H1 (cell line): Measurements from ENCODE around the gene ADAMTS4. TPM values are rescaled to one million over a fixed set of nuclear protein-coding genes. Genes with fewer than 3 reads are reported as not detected.

Experiments
- CTCF ChIA-PET: fragments of 300-600 bp; sonication (Branson Sonifier 250); formaldehyde crosslinking; loops from one replicate; lab custom pipeline; 2021; ENCODE audit not compliant: partially characterized antibody; lab: Charles Lee
- POLR2A ChIA-PET: fragments of 300-600 bp; sonication (Branson Sonifier 250); formaldehyde crosslinking; loops from one replicate; lab custom pipeline; 2021; ENCODE audit warnings: inconsistent platforms; ENCODE audit not compliant: partially characterized antibody; lab: Charles Lee
- DNase-seq, 2 experiments: peaks; one replicate each; pipeline versions ENCODE4 v3.0.0 to v3.0.0-alpha.2; 2010 to 2022; ENCODE audit warnings: low spot score in 2 of 2, low read depth in 1 of 2, mixed read lengths in 1 of 2
- FAIRE-seq: peaks from 2 replicates; lab custom pipeline; 2011; peaks lifted over from hg19 to GRCh38; lab: Jason Lieb, UNC
- H2AFZ ChIP-seq: 2 replicates; pipeline ENCODE4 v1.8.1; 2012; ENCODE audit warnings: low read length, inconsistent platforms
- H2AK5ac ChIP-seq: 2 replicates; pipeline ENCODE4 v1.6.1; 2013; ENCODE audit warnings: low read depth, low read length
- H2BK120ac ChIP-seq: replicated peaks from 2 replicates; pipeline ENCODE3; 2013; ENCODE audit warnings: low read depth, low read length, inconsistent platforms
- H2BK12ac ChIP-seq: 2 replicates; pipeline ENCODE4 v1.6.1; 2013; ENCODE audit warnings: low read depth, low read length
- H2BK15ac ChIP-seq: 2 replicates; pipeline ENCODE4 v1.6.1; 2013; ENCODE audit warnings: low read length
- H2BK20ac ChIP-seq: 2 replicates; pipeline ENCODE4 v1.6.1; 2013; ENCODE audit warnings: low read length
- H2BK5ac ChIP-seq: 2 replicates; pipeline ENCODE4 v1.6.1; 2013; ENCODE audit warnings: low read depth, low read length
- H3K14ac ChIP-seq: 2 replicates; pipeline ENCODE4 v1.6.1; 2013; ENCODE audit warnings: inconsistent platforms; ENCODE audit not compliant: insufficient read length
- H3K18ac ChIP-seq: 2 replicates; pipeline ENCODE4 v1.6.1; 2013; ENCODE audit warnings: low read length; ENCODE audit errors: extremely low read depth
- H3K23ac ChIP-seq: 2 replicates; pipeline ENCODE4 v1.6.1; 2013; ENCODE audit warnings: inconsistent platforms; ENCODE audit not compliant: insufficient read length
- H3K23me2 ChIP-seq: 2 replicates; pipeline ENCODE4 v1.6.1; 2013; ENCODE audit warnings: low read depth, low read length
- H3K27ac ChIP-seq: 2 replicates; pipeline ENCODE4 v1.6.1; 2011; ENCODE audit warnings: low read depth, low read length, inconsistent platforms
- H3K27me3 ChIP-seq, 4 experiments: replicated peaks in 1 of 4; 1 replicate in 1 of 4; 2 replicates in 3 of 4; pipeline versions ENCODE4 v1.6.1 to v1.8.1; 2011 to 2013; ENCODE audit warnings: low read length in 3 of 4, mild to moderate bottlenecking in 3 of 4, inconsistent platforms in 2 of 4, mixed read lengths in 2 of 4, moderate library complexity in 1 of 4; ENCODE audit not compliant: control insufficient read depth in 3 of 4, insufficient read depth in 3 of 4; ENCODE audit errors: extremely low read depth in 1 of 4
- H3K36me3 ChIP-seq, 4 experiments: 2 replicates each; pipeline versions ENCODE4 v1.6.1 to v1.8.1; 2011 to 2013; ENCODE audit warnings: mild to moderate bottlenecking in 4 of 4, low read length in 3 of 4, moderate library complexity in 2 of 4, control low read depth in 1 of 4, inconsistent platforms in 1 of 4; ENCODE audit not compliant: insufficient read depth in 4 of 4, control insufficient read depth in 2 of 4
- H3K4ac ChIP-seq: replicated peaks from 2 replicates; pipeline ENCODE3; 2013; ENCODE audit warnings: low read length, low read depth, mixed read lengths, inconsistent platforms; ENCODE audit not compliant: insufficient read length
- H3K4me1 ChIP-seq, 4 experiments: replicated peaks in 1 of 4; 1 replicate in 1 of 4; 2 replicates in 3 of 4; pipeline versions ENCODE4 v1.6.1 to v1.8.1; 2011 to 2013; ENCODE audit warnings: low read length in 3 of 4, inconsistent platforms in 2 of 4, mixed read lengths in 1 of 4; ENCODE audit not compliant: insufficient read depth in 4 of 4, control insufficient read depth in 3 of 4
- H3K4me2 ChIP-seq, 2 experiments: 2 replicates each; pipeline versions ENCODE4 v1.6.1 to v1.8.1; 2011 to 2013; ENCODE audit warnings: low read depth in 2 of 2, low read length in 2 of 2, control low read depth in 1 of 2, inconsistent platforms in 1 of 2, mild to moderate bottlenecking in 1 of 2; ENCODE audit not compliant: insufficient read depth in 1 of 2
- H3K4me3 ChIP-seq, 4 experiments: fragments of 200-600, 300-600 bp in 1 of 4; sonication (generic), shearing (Covaris generic), sonication (Bioruptor Twin) in 1 of 4; 2 replicates each; pipeline versions ENCODE4 v1.5.1 to v1.8.1; 2011 to 2016; ENCODE audit warnings: low read length in 4 of 4, low read depth in 3 of 4, control low read depth in 2 of 4, inconsistent platforms in 2 of 4, mild to moderate bottlenecking in 2 of 4, mixed read lengths in 1 of 4, moderate library complexity in 1 of 4; ENCODE audit not compliant: insufficient read depth in 2 of 4; ENCODE audit errors: extremely low read depth in 1 of 4
- H3K56ac ChIP-seq: replicated peaks from 2 replicates; pipeline ENCODE3; 2013; ENCODE audit warnings: low read depth, mild to moderate bottlenecking, mixed read lengths, low read length, inconsistent platforms; ENCODE audit not compliant: insufficient read length
- H3K79me1 ChIP-seq: 2 replicates; pipeline ENCODE4 v1.6.1; 2013; ENCODE audit warnings: low read depth, low read length, control low read depth
- H3K79me2 ChIP-seq, 2 experiments: 2 replicates each; pipeline versions ENCODE4 v1.6.1 to v1.8.1; 2012 to 2013; ENCODE audit warnings: low read length in 2 of 2, mild to moderate bottlenecking in 2 of 2, inconsistent platforms in 1 of 2; ENCODE audit not compliant: insufficient read depth in 2 of 2, control insufficient read depth in 1 of 2
- H3K9ac ChIP-seq, 4 experiments: replicated peaks in 1 of 4; 1 replicate in 1 of 4; 2 replicates in 3 of 4; pipeline versions ENCODE4 v1.6.1 to v1.8.1; 2011 to 2013; ENCODE audit warnings: low read depth in 3 of 4, low read length in 3 of 4, control low read depth in 2 of 4, mild to moderate bottlenecking in 2 of 4, moderate library complexity in 2 of 4, inconsistent platforms in 1 of 4; ENCODE audit errors: extremely low read depth in 1 of 4
- H3K9me3 ChIP-seq, 2 experiments: 2 replicates each; pipeline versions ENCODE4 v1.6.1 to v1.8.1; 2012 to 2013; ENCODE audit warnings: mild to moderate bottlenecking in 2 of 2, moderate library complexity in 2 of 2, control low read depth in 1 of 2, inconsistent platforms in 1 of 2, low read depth in 1 of 2, low read length in 1 of 2, mixed read lengths in 1 of 2; ENCODE audit not compliant: insufficient read depth in 2 of 2
- H4K20me1 ChIP-seq, 2 experiments: replicated peaks in 1 of 2; 2 replicates each; pipeline versions ENCODE3 to v1.8.1; 2011 to 2013; ENCODE audit warnings: inconsistent platforms in 2 of 2, low read length in 2 of 2, mild to moderate bottlenecking in 1 of 2; ENCODE audit not compliant: insufficient read depth in 2 of 2, control insufficient read depth in 1 of 2
- H4K5ac ChIP-seq: 2 replicates; pipeline ENCODE4 v1.6.1; 2013; ENCODE audit warnings: low read length, low read depth, mixed read lengths, inconsistent platforms; ENCODE audit not compliant: insufficient read length
- H4K8ac ChIP-seq: 2 replicates; pipeline ENCODE4 v1.8.0; 2013; ENCODE audit warnings: mild to moderate bottlenecking, moderate library complexity, low read length, inconsistent platforms; ENCODE audit not compliant: insufficient read depth; ENCODE audit errors: extremely low read depth
- H4K91ac ChIP-seq: replicated peaks from 2 replicates; pipeline ENCODE3; 2013; ENCODE audit warnings: low read length, mixed read lengths, inconsistent platforms; ENCODE audit not compliant: insufficient read length
- BACH1 ChIP-seq: IDR thresholded peaks from 2 replicates; pipeline ENCODE4 v1.6.1; 2012; ENCODE audit warnings: low read length, improper control_type of control experiment
- BCL11A ChIP-seq, 2 experiments: IDR thresholded peaks; one replicate each; pipeline ENCODE4 v1.6.1; 2011; ENCODE audit warnings: low read depth in 2 of 2, low read length in 2 of 2, mild to moderate bottlenecking in 2 of 2
- CBX8 ChIP-seq: fragments of 300-800, 300-1000 bp; sonication (generic); IDR thresholded peaks from 2 replicates; pipeline ENCODE4 v1.7.1; 2016; ENCODE audit warnings: low read depth, low read length, borderline replicate concordance
- GTF2F1 ChIP-seq: IDR thresholded peaks from 2 replicates; pipeline ENCODE4 v1.6.1; 2012; ENCODE audit warnings: low read depth, low read length, improper control_type of control experiment, borderline replicate concordance
- WGBS, 2 experiments: shearing (Covaris generic) in 1 of 2; methylation state at CpG; one replicate each; pipeline versions ENCODE4 v1.1.6 to v1.1.7; 2013 to 2015; ENCODE audit warnings: low lambda C conversion rate in 2 of 2, mixed read lengths in 2 of 2, inconsistent platforms in 1 of 2, low coverage in 1 of 2, missing lambda C conversion rate in 1 of 2; ENCODE audit not compliant: insufficient replicate concordance in 2 of 2, insufficient coverage in 1 of 2, insufficient read length in 1 of 2; ENCODE audit errors: extremely low coverage in 1 of 2, missing lambda C conversion rate in 1 of 2; 5-methylcytosine and 5-hydroxymethylcytosine counted together
- polyA plus RNA-seq, 7 experiments: library from polyadenylated mRNA; depleted of rRNA in 3 of 7; stranded (reverse) in 5 of 7; unstranded in 2 of 7; fragments of >200 nt in 5 of 7; fragments of 200-250 nt in 2 of 7; gene quantifications; 1 replicate in 5 of 7; 2 replicates in 1 of 7; 4 replicates in 1 of 7; pipeline versions ENCODE4 v1.2.1 to v1.2.3, GENCODE V29; 2011 to 2013; ENCODE audit warnings: missing spikeins in 2 of 7, mixed read lengths in 2 of 7
- total RNA-seq: library from RNA; stranded (reverse); fragmentation: NEBNext Ultra II Directional; extraction: Animal tissue kit (Norgen Biotek cat#: 25700); gene quantifications from 2 replicates; pipeline ENCODE4 v1.2.1, GENCODE V29; 2021
- TF ChIP-seq, protein P1 (sequence below), 3 experiments: IDR thresholded peaks; 1 replicate in 2 of 3; 2 replicates in 1 of 3; pipeline versions ENCODE4 v1.5.1 to v1.6.1; 2011; ENCODE audit warnings: low read length in 3 of 3, mild to moderate bottlenecking in 3 of 3, inconsistent platforms in 2 of 3, low read depth in 1 of 3, moderate library complexity in 1 of 3; ENCODE audit not compliant: insufficient read depth in 1 of 3; ENCODE audit errors: control extremely low read depth in 1 of 3

ADAMTS4 gene
- total and polyA plus RNA-seq, 2 of the 8 experiments (the other 6 are each of a cell fraction or from before 2014, with no cell fraction given), result 4.6 to 7.2 TPM

DNA sequence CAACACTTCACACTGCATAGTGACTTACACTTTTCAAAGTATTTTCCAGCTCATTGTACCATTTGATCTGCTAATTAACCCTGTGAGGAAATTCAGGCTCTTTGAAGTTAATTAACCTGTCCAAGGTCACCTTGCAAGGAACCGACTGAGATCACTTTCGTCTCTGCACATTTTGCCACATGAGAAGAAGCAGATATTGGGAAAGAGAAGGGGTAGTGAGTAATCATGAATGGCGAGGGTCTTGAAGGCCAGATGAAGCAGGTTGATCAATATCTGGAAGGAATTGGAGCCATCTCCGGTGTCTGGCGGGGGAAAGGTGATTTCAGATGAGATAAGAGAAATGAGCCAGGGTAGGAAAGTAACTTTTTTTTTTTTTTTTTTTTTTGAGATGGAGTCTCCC is 21.1 kb upstream of the ADAMTS4 start:
- Histone ChIP-seq H4K20me1 (no peaks in the 10 kb centered on the region), H3K4me1 (peaks cover 0 to 13% (median 0%) of the 10 kb centered on the region in 4 experiments; a peak in 3 of 7 replicates), H4K5ac (no peak overlapping the region), H3K4me3 (no peak overlapping the region), H3K27ac (no peak overlapping the region), H3K56ac (no peak overlapping the region), H3K23me2 (no peaks in the 10 kb centered on the region), H3K79me1 (no peaks in the 10 kb centered on the region), H3K4me2 (no peak overlapping the region), H3K9ac (no peak overlapping the region), H4K91ac (no peak overlapping the region), H2AK5ac (no peak overlapping the region), H3K9me3 (no peaks in the 10 kb centered on the region), H3K27me3 (0 out of 7 replicates have a peak, but pooled peaks cover 0 to 2% (median 0%) of the 10 kb centered on the region in 4 experiments), H3K23ac (no peak overlapping the region), H3K14ac (no peak overlapping the region), H3K36me3 (no peaks in the 10 kb centered on the region), H2AFZ (no peak overlapping the region), H2BK15ac (no peak overlapping the region)
- CTCF ChIA-PET, result interaction anchor here (0.8 to 23.7 kb wide), 12 partner anchors 8 to 167 kb away, joined by 3 to 427 read pairs (median 12); partner anchors contain the start of genes ADAMTS4, NDUFS2, PPOX and TOMM40L
- 95% methylated on average over 5 of the region's 5 CpGs; no CpG with 5 or more reads in 1 of the 2 experiments for WGBS, 2 experiments
- POLR2A ChIA-PET, result interaction anchor here (0.7 to 9.9 kb wide), 7 partner anchors 9 to 70 kb away, joined by 3 to 82 read pairs (median 5); partner anchors contain the start of genes ADAMTS4 and NDUFS2
- no peak for FAIRE-seq
- no peak for TF ChIP-seq BCL11A (IDR thresholded peaks at IDR 0.05; ENCODE audit: low read depth in 2 of 2, low read length in 2 of 2)
- TF ChIP-seq, protein P1, sequence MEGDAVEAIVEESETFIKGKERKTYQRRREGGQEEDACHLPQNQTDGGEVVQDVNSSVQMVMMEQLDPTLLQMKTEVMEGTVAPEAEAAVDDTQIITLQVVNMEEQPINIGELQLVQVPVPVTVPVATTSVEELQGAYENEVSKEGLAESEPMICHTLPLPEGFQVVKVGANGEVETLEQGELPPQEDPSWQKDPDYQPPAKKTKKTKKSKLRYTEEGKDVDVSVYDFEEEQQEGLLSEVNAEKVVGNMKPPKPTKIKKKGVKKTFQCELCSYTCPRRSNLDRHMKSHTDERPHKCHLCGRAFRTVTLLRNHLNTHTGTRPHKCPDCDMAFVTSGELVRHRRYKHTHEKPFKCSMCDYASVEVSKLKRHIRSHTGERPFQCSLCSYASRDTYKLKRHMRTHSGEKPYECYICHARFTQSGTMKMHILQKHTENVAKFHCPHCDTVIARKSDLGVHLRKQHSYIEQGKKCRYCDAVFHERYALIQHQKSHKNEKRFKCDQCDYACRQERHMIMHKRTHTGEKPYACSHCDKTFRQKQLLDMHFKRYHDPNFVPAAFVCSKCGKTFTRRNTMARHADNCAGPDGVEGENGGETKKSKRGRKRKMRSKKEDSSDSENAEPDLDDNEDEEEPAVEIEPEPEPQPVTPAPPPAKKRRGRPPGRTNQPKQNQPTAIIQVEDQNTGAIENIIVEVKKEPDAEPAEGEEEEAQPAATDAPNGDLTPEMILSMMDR (IDR thresholded peaks at IDR 0.05; ENCODE audit: control extremely low read depth in 1 of 3, insufficient read depth in 1 of 3, low read depth in 1 of 3, low read length in 3 of 3), result no peak
- TF ChIP-seq GTF2F1, result no peak
- no peak for TF ChIP-seq CBX8
- TF ChIP-seq BACH1, result no peak
- TF ChIP-seq, all 59 proteins: peak for 0
- Histone ChIP-seq H2BK120ac (no peak overlapping the region), H3K79me2 (no peaks in the 10 kb centered on the region), H2BK5ac (no peak overlapping the region), H4K8ac (no peak overlapping the region), H2BK12ac (no peak overlapping the region), H3K4ac (no peak overlapping the region), H3K18ac (no peak overlapping the region), H2BK20ac (no peak overlapping the region)
- no peak for DNase-seq
